ENCODE results near the gene TSNAX.

The TSNAX gene

DNA sequence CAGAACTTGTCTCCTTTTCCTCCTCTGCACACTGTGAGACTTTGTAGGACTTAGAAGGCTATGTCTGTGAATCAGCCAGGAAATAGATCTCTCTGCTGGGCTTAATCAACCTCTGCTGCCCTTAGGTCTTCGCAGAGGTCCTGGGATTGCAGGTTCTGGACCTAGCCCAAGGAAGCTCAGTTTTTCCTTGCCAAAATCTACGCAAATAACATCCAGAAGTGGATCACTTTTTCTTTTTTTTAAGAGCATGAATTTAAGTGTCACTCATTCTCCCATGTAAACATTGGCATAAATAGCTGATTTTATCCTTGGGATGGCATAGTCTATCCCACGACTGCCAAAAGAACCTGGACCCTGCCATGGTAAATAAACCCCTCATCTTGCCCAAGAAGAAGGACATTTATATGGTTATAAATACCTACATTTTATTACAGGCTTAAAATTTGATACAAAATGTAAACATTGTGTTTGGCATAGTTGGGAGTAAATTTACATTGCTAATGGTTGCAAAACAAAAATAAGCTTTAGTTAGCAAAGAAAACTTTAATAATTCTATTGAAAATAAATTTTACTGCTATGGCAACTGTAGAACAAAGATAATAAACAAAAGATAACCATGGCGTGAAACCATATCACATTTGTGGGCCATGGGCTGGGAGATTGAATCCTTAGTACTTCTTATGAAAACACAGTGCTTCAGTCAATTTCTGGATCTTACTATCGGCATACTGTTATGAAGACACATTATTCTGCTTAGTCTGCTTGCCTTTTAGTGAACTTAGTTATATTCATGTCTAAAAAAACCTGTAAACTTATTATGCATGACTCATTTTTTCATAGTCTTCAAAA, 73.6 kb downstream of the TSNAX start:
- DNase-seq = no peak

DNA sequence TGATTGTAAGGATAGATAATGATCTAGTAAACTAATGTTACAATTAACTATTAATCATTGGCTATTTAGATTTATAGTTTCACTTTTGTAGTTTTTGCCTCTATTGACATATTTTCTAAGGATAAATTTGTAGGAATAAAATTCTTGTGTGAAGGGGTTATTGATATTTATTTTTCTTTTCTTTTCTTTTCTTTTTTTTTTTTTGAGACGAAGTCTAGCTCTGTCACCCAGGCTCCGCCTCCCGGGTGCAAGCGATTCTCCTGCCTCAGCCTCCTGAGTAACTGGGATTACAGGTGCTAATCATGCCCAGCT, 74.2 kb downstream of the TSNAX start:
- no peak for DNase-seq

GRCh38 chr1:231603598-231604275, 75.3 kb downstream of the TSNAX start:
- DNase-seq = peak in 16 of 51 donors; percentile 7 to 77 (median 22)

DNA sequence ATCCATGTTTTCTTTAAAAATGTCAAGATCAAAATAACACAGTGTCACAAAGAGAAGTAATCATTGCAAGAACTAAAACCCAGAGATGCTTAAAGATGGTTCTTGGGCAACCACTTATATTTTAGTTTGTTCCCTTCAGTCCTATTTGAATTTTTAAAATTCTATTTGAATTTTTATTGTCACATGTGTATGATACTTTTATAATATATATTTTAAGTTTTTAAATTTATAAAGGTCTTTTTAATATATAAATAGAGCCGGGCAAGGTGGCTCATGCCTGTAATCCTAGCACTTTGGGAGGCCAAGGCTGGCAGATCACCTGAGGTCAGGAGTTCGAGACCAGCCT, 75.8 kb downstream of the TSNAX start:
- DNase-seq = no peak

- no peak for DNase-seq
Observed at GRCh38 chr1:231605149-231606100, 77.0 kb downstream of the TSNAX start.

GRCh38 chr1:231606712-231607111, 78.2 kb downstream of the TSNAX start:
- no peak for DNase-seq

DNA sequence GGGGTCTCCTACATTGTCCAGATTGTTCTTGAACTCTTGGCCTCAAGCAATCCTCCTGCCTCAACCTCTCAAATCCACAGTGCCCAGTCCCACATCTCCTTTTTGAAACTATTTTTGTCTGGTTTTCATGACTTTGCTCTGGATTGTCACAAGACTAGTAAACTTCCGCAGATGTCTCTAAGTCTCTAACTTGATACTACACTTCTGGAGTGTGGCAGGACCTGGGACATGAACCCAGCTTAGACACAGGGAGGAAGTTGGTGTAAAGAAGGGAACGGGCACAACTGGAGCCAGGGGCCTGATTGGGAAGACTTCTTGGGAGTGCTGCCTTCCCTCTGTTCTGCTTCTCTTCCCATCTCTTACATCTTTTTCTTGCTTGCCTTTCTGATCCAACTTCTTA, 81.9 kb downstream of the TSNAX start:
- no peak for DNase-seq

DNA sequence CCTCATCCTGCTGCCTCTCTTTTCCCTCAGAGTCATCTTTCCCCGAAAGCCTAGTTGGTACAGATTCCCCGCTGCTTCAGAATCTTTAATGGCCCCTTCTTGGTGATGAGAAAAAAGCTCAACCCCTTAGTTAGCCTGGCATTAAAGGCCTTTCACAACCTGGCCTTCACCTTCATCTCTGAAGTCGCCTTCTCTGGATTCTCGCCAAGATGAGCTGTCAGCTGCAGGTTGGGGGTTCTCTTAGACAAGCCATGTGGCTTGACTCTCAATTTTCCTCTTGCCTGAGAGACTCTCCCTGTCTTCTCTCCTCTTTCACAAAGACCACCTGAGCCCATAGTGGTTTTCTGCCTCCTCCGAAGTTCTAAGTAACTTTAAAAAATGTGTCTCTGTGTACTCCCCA, 82.6 kb downstream of the TSNAX start:
- no peak for DNase-seq

- no peak for DNase-seq
Observed at GRCh38 chr1:231611851-231612250, 83.4 kb downstream of the TSNAX start.

DNA sequence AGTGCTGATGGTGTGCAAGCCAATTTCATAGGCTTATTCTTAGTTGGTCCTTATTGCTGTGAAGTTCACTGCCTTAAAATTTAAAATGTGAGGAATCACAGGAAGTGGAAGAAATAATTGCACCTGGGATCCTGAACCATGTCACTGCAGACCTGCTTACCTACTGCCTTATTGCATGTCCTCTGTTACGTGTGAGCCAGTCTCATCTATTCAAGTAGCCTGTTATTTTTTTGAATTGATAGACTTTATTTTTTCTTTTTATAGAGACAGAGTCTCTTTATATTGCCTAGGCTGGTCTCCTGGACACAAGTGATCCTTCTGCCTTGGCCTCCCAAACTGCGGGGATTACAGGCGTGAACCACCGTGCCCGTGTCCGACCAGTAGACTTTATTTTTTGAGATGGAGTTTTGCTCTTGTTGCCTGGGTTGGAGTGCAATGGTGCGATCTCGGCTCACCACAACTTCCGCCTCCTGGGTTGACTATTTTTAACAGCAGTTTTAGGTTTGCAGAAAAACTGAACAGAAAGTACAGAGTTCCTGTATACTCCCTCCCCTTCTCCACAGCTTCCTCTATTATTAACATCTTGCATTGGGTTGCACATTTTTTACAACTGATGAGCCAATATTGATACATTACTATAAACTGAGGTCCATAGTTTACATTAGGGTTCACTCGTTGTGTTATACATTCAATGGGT, 84.1 kb downstream of the TSNAX start:
- peak in 1 of 51 donors; percentile 2 for DNase-seq

GRCh38 chr1:231613419-231614349, 85.2 kb downstream of the TSNAX start:
- peak in 1 of 51 donors; percentile 4 for DNase-seq

Data from hypothalamus (tissue), 51 donors.